ENCODE measurements around the gene ELP5.

The ELP5 gene

GRCh38 chr17:7258731-7259554 lies 6.9 kb downstream of the ELP5 start:
- no peak for DNase-seq

GRCh38 chr17:7259555-7259889 lies 7.5 kb downstream of the ELP5 start:
- DNase-seq, result no peak

GRCh38 chr17:7260151-7260550 lies 8.1 kb downstream of the ELP5 start:
- DNase-seq, result no peak

- no peak for DNase-seq
These were observed 8.8 kb downstream of the ELP5 start for GRCh38 chr17:7260651-7261378.

- no peak for DNase-seq
These were observed 9.6 kb downstream of the ELP5 start for GRCh38 chr17:7261379-7262191.

GRCh38 chr17:7262192-7262934 lies 10.3 kb downstream of the ELP5 start, which contains the start of gene CLDN7:
TSS of gene CLDN7 (minus strand) at chr17:7262478. CDS start at chr17:7262043, 435 bp downstream.
- DNase-seq, result no peak

- no peak for DNase-seq
These were observed 11.2 kb downstream of the ELP5 start for GRCh38 chr17:7262935-7263800.

GRCh38 chr17:7263801-7264078 lies 11.7 kb downstream of the ELP5 start:
- DNase-seq, result no peak

GRCh38 chr17:7266784-7267183 lies 14.8 kb downstream of the ELP5 start:
- DNase-seq, result no peak

GRCh38 chr17:7279448-7279847 lies 27.4 kb downstream of the ELP5 start:
- DNase-seq, result no peak

GRCh38 chr17:7280519-7281073 lies 28.6 kb downstream of the ELP5 start:
- no peak for DNase-seq

- DNase-seq, result no peak
These were observed 29.3 kb downstream of the ELP5 start, which contains the start of gene SLC2A4 for GRCh38 chr17:7281074-7281952. TSS of gene SLC2A4 (plus strand) at chr17:7281718. CDS start at chr17:7281935, 217 bp downstream.

GRCh38 chr17:7281953-7282751 lies 30.1 kb downstream of the ELP5 start:
- DNase-seq, result no peak

- no peak for DNase-seq
These were observed 30.8 kb downstream of the ELP5 start for GRCh38 chr17:7282752-7283321.

GRCh38 chr17:7283471-7284216 lies 31.6 kb downstream of the ELP5 start:
- no peak for DNase-seq

- no peak for DNase-seq
These were observed 32.9 kb downstream of the ELP5 start for GRCh38 chr17:7284911-7285310.

- no peak for DNase-seq
These were observed 33.7 kb downstream of the ELP5 start for GRCh38 chr17:7285679-7286078.

GRCh38 chr17:7289256-7290032 lies 37.4 kb downstream of the ELP5 start:
- no peak for DNase-seq
